Bronchial epithelial cell (primary cell): ENCODE measurements around the gene RAB7B. TPM values are rescaled to one million over a fixed set of nuclear protein-coding genes. Genes with fewer than 3 reads are reported as not detected.

Source experiments
- DNase-seq: peaks from one replicate; pipeline ENCODE4 v3.0.0-alpha.2; 2010; ENCODE audit warnings: low read depth
- FAIRE-seq: peaks from 2 replicates; lab custom pipeline; 2011; peaks lifted over from hg19 to GRCh38; lab: Jason Lieb, UNC
- H3K27me3 ChIP-seq: 2 replicates; pipeline ENCODE4 v1.5.1; 2011; ENCODE audit warnings: low read length; ENCODE audit not compliant: control insufficient read depth, insufficient read depth
- H3K36me3 ChIP-seq: 2 replicates; pipeline ENCODE4 v1.5.1; 2011; ENCODE audit warnings: low read length; ENCODE audit not compliant: control insufficient read depth, insufficient read depth
- H3K4me3 ChIP-seq: 2 replicates; pipeline ENCODE4 v1.5.1; 2011; ENCODE audit warnings: mild to moderate bottlenecking, low read depth, low read length, control low read depth
- total RNA-seq: library from RNA; depleted of rRNA; stranded (reverse); fragments of >200 nt; gene quantifications from 2 replicates; pipeline ENCODE4 v1.2.1, GENCODE V29; 2014
- TF ChIP-seq, protein P1 (sequence below): IDR thresholded peaks from 2 replicates; pipeline ENCODE4 v1.5.1; 2011; ENCODE audit warnings: mild to moderate bottlenecking, moderate library complexity, low read length, control low read depth, inconsistent platforms; ENCODE audit not compliant: insufficient read depth, severe bottlenecking

The RAB7B gene
- total RNA-seq, 1 donor from 2014 or later: 2.9 TPM

- FAIRE-seq (no peak), DNase-seq (peak; percentile 79)
- Histone ChIP-seq H3K27me3 (peaks cover 9% of the 10 kb centered on the region), H3K36me3 (no peaks in the 10 kb centered on the region), H3K4me3 (no peak overlapping the region)
- TF ChIP-seq, protein P1, sequence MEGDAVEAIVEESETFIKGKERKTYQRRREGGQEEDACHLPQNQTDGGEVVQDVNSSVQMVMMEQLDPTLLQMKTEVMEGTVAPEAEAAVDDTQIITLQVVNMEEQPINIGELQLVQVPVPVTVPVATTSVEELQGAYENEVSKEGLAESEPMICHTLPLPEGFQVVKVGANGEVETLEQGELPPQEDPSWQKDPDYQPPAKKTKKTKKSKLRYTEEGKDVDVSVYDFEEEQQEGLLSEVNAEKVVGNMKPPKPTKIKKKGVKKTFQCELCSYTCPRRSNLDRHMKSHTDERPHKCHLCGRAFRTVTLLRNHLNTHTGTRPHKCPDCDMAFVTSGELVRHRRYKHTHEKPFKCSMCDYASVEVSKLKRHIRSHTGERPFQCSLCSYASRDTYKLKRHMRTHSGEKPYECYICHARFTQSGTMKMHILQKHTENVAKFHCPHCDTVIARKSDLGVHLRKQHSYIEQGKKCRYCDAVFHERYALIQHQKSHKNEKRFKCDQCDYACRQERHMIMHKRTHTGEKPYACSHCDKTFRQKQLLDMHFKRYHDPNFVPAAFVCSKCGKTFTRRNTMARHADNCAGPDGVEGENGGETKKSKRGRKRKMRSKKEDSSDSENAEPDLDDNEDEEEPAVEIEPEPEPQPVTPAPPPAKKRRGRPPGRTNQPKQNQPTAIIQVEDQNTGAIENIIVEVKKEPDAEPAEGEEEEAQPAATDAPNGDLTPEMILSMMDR: no peak
Measured at GRCh38 chr1:205934788-205935187, 68.4 kb downstream of the RAB7B start.

- H3K36me3 ChIP-seq: no peaks in the 10 kb centered on the region
- DNase-seq (peak; percentile 80), FAIRE-seq (peak; percentile 79)
- H3K4me3 ChIP-seq: no peak overlapping the region
- TF ChIP-seq, protein P1: no peak
- H3K27me3 ChIP-seq: peaks cover 9% of the 10 kb centered on the region
Measured at GRCh38 chr1:205933671-205934618, 69.2 kb downstream of the RAB7B start.

GRCh38 chr1:205932776-205933175 is 70.4 kb downstream of the RAB7B start:
- TF ChIP-seq, protein P1: no peak
- DNase-seq (no peak), FAIRE-seq (no peak)
- H3K27me3 ChIP-seq: peaks cover 6% of the 10 kb centered on the region
- H3K36me3 ChIP-seq: no peaks in the 10 kb centered on the region
- H3K4me3 ChIP-seq: no peak overlapping the region

DNA sequence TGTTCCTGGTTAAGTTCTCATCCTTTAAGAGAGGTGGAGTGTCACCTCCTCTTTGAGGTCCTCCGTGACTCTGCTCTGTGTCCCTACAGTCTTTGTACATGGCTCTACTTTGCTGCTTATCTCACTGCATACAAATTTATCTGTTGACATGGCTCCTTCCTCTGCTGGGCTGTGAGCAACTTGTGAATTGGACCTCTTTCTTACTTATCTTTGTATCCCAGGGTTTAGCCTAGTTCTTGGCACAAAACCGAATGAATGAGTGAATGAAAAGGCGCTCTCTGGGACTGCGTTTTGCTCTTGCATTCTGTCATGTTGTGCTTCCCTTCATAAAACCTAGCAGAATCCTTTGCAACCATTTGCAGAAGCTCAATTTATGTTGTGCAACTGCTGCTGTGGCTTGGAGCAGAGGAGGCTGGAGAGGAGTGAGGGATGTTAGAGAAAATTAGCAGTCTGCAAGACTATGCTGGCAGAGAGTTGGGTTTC is 72.4 kb downstream of the RAB7B start:
- no peak overlapping the region for H3K4me3 ChIP-seq
- TF ChIP-seq, protein P1: no peak
- no peaks in the 10 kb centered on the region for H3K36me3 ChIP-seq
- FAIRE-seq: no peak
- DNase-seq: no peak
- H3K27me3 ChIP-seq: peaks cover 6% of the 10 kb centered on the region

DNA sequence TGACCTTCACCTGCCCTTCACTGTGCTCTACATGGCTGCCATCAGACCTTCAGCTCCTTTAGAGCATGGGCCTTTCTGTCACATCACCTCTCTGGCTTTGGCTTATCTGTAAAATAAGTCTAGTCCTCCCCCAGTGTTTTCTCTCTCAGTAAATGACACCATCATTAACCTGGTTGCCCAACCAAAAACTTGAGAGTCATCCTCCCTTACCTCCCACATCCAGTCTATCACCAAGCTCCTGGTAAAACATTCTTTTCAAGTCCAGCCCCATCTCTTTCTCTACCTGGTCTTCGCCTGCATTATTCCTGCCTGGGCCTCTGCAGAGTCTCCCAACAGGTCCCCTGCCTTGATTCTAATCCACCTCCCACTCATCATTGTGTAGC is 73.0 kb downstream of the RAB7B start:
- Histone ChIP-seq H3K27me3 (peaks cover 6% of the 10 kb centered on the region), H3K4me3 (no peak overlapping the region), H3K36me3 (no peaks in the 10 kb centered on the region)
- TF ChIP-seq, protein P1: no peak
- DNase-seq: no peak
- no peak for FAIRE-seq
